Measurements from ENCODE around the gene HNRNPA3.
"Not testable (repeated sequence)": the region's sequence is repeated elsewhere in the genome, so short reads cannot be mapped to it uniquely, and the experiment has no call there.

Gene HNRNPA3

GRCh38 chr2:177256695-177257094, 44.1 kb downstream of the HNRNPA3 start:
- no peak for DNase-seq

GRCh38 chr2:177257471-177257870, 44.9 kb downstream of the HNRNPA3 start:
- no peak for DNase-seq

GRCh38 chr2:177258059-177258458, 45.5 kb downstream of the HNRNPA3 start:
- no peak for DNase-seq

DNA sequence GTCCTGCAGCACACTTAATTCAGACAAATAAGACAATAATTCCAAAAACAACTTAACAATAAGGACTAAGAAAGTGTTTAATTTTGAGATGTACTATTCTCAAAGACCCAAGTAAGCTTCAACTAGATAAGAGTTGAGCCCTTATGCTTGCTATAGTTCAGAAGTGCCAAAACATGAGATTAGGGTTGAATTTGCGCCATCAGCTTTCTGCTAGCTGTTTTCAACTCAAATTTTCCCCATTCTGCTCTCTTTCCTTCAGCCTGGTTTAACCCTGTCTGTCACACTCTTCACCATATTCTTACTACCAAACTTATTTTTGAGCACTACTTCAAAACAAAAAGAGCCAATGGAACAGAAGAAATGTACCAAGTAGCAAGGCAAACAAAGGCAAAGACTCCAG, 47.8 kb downstream of the HNRNPA3 start:
- DNase-seq: peak; percentile 53

GRCh38 chr2:177261116-177262060, 48.8 kb downstream of the HNRNPA3 start:
- no peak for DNase-seq

- peak; percentile 57 for DNase-seq
Measured at GRCh38 chr2:177262092-177262491, 49.5 kb downstream of the HNRNPA3 start.

DNA sequence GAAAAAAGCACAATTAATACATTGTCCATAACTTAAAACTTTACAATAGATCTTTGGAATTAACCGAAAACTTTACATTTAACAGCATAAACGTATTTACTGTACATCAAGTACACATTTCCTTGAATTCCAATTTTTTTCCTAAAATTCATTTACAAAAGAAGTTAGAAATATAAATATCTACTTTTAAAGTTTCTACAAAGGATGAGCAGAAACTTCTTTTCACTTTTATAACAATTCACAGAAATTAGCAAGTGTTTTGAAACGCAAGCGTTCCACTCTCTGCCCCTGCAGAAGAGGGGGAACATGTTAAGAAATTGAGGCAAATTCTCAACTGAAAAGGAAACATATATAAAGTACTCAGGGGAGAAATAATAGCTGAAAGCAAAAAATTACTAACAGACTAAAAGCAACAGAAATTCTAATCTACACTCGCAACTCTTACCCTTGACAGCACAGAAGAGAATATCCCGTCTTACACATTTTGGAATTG, 50.4 kb downstream of the HNRNPA3 start:
- DNase-seq: no peak

DNA sequence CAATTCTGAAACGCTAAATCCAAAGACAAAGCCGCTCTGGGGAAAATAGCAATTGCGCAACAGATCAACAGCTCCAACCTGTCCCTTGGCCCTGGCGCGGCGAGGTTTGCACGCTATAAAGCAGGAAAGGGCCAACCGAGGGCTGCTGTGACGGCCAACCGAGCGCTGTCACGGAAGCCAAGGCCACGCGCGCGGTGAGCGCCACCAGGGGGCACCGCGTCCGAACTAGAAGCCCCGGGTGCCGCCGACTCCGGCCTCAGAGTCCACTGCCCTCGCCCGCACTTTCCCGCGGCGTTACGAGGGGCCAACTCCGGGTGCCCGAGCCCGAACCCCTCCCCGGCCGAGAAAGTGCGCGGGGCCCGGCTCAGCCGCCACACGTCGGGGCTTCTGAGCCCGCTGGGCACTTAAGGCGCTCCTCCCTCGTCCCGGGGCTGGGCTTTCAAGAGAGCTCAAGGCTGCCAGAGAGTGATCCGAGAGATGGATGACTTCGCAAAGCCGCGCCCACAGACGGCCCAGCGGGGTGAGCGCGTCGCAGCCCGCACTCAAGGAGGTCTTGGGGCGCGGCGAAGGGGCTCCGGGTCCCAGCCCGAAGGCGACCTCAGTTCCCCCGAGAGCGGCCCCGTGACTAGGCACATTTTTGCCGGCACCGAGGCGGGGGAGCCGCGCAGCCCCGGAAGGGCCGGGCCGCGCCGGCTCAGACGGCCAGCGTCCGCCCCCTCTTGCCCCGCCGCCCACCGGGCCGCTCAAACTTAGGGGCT, 51.0 kb downstream of the HNRNPA3 start:
- DNase-seq: peak; percentile 97

DNA sequence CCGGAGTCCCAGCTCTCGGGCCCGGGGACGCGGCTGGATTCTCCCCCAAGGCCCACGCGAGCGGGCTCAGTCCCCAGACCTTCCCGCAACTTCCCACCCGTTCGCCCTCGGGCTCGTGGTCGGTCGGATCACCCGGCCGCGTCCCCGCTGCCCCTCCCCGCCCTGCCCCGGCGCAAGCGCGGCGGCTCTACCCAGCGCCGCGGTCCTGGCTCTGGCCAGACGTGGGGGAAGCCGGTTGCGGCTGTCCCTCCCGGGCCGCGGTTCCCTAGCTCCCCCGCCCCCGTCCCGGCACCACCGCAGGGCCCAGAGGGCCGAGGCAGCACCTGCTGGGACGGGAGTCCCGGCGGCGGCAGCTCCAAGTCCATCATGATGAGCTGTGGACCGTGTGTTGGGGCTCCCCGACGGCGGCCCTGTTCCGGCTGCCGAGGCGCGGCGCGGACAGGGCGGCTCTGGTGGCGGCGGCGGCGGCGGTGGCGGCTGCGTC, 51.7 kb downstream of the HNRNPA3 start:
- peak; percentile 41 for DNase-seq

- DNase-seq: peak; percentile 94
Measured at GRCh38 chr2:177264693-177265587, 52.3 kb downstream of the HNRNPA3 start, which contains the start of gene NFE2L2. NFE2L2 (minus strand) TSS chr2:177264727; CDS start chr2:177264576, 151 bp downstream.

GRCh38 chr2:177265824-177266817, 53.5 kb downstream of the HNRNPA3 start:
- peak; percentile 93 for DNase-seq

GRCh38 chr2:177266955-177267354, 54.4 kb downstream of the HNRNPA3 start:
- not testable (repeated sequence) for DNase-seq

DNA sequence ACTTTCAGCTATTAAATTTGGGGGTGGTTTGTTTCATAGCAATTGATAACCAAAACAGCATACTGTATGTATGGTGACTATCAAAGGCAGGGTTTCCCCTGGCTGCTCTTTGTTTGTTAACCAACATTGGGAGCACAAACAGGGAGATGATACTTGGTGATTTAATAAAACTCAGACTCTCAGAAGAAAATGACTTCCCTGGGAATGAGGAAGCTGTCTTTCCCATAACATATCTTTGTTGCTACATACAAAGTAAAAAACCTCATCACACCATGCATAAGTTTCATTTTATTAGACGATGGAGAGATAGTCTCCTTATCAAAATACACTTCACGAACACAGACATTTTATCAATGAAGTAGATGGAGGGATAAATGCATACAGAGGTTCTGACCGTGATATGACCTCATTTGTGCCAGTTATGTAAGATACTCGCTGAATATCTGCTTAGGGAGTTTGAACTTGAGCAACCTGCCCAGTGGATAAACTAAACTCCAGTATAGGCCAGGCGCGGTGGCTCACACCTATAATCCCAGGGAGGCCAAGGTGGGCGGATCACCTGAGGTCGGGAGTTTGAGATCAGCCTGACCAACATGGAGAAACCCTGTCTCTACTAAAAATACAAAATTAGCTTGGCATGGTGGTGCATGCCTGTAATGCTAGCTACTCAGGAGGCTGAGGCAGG, 55.7 kb downstream of the HNRNPA3 start:
- peak; percentile 46 for DNase-seq

GRCh38 chr2:177268901-177269300, 56.3 kb downstream of the HNRNPA3 start:
- no peak for DNase-seq

DNA sequence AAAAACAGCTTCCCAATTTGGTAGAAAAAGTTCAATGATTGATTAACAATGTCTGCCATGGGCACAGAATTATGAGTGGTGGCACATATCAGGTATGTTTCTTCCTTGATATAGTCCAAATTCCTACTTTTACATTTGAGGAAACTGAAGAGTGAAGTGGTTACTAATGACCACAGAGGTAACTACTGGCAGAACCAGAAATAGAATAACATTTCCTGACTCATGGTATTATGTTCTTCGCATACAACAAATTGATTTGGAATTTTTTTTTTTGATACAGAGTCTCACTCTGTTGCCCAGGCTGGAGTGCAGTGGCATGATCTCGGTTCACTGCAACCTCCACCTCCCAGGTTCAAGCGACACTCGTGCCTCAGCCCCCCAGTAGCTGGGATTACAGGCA, 57.9 kb downstream of the HNRNPA3 start:
- DNase-seq: no peak

DNA sequence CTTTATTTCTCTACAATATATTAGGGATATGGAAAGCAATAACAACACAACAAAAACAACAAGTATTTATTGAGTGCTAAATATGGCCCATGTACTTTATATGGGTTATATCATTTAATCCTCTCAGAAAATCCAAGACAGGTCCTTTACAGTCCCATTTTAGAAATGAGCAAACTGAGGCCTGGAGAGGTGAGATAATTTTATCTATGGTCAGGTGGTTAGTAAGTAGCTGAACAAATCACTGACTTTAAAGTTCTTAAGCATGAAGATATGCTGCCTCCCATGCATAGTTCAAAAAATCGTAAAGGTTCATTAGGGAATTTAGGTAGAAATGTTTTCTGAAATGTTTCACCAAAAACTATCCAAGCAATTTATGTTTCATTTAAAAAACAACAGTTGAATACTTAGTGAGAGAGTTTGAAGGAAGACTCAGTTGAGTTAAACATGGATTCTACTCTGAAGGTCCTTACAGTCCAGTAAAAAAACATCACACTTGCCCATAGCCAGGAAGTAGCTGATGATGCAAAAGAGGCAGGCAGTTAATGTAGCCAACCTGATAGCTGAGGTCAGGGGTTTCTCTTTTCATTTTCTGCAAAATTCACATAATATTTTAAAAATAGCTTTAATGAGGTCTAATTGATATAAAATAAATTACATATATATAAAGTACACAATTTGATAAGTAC, 59.5 kb downstream of the HNRNPA3 start:
- DNase-seq: no peak

- DNase-seq: no peak
Measured at GRCh38 chr2:177272765-177273164, 60.2 kb downstream of the HNRNPA3 start.

DNA sequence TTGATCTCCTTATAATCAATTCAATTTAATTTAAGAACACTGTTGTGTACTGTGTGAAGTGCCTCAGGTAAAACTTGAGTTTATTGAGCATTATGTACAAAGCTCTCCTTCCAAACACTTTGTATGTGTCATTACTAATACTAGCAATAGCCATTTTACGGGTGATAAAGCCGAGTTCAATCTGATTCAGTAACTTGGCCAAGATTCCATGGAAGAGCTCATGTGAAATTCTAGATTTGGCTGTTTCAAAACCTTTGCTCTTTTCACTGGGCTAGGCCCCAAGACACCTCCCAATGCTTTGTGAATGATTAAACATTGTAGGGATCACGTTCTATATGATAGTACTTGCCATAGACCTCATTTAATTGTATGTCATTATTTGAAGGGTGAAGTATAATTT, 60.8 kb downstream of the HNRNPA3 start:
- DNase-seq: no peak

Measured in hematopoietic multipotent progenitor cell treated with erythropoietin and hydrocortisone succinate and interleukin-3 and kit ligand, for 6 days (in vitro differentiated cells).